Cardiac septum (tissue), 1 donor: ENCODE measurements around the gene LCORL. TPM values are rescaled to one million over a fixed set of nuclear protein-coding genes. Genes with fewer than 3 reads are reported as not detected.
"Not testable (repeated sequence)": the region's sequence is repeated elsewhere in the genome, so short reads cannot be mapped to it uniquely, and the experiment has no call there.

Experiments used
- DNase-seq: peaks from one replicate; pipeline ENCODE4 v3.0.0-alpha.2; 2020; ENCODE audit warnings: low spot score
- intact Hi-C: fragments of 100-400 bp; cut with DNase I; formaldehyde crosslinking; loops from one replicate; pipeline ENCODE4 v1.14.0; 2022
- long read RNA-seq: library from polyadenylated mRNA; unstranded; transcript quantifications from one replicate; pipeline ENCODE4 v2.0.0, GENCODE V29; 2021
- total RNA-seq: library from RNA; stranded (reverse); fragmentation: NEBNext Ultra II Directional; extraction: Animal tissue kit (Norgen Biotek cat#: 25700); gene quantifications from one replicate; pipeline ENCODE4 v1.2.1, GENCODE V29; 2021
- donor health status: DM: no; HTN: no; CAD: no.

LCORL gene
- total RNA-seq = 5.5 TPM
- long read RNA-seq, full-length matches to known transcripts = 3 of 8 reads
- long read RNA-seq, partial matches to known transcripts = 0 of 8 reads
- long read RNA-seq, other reads (novel, unspliced or antisense) = 5 of 8 reads

- intact Hi-C loops = loop anchor here (1.0 to 2.0 kb wide), 2 partner anchors 212 to 445 kb away; partner anchors contain the start of genes DCAF16, LAP3 and NCAPG
- peak; percentile 95 for DNase-seq
These were observed at the start of gene LCORL for GRCh38 chr4:18021720-18022571. Gene LCORL, minus strand, starts transcription at chr4:18021755. Its CDS starts 4 bp downstream, at chr4:18021751.

DNA sequence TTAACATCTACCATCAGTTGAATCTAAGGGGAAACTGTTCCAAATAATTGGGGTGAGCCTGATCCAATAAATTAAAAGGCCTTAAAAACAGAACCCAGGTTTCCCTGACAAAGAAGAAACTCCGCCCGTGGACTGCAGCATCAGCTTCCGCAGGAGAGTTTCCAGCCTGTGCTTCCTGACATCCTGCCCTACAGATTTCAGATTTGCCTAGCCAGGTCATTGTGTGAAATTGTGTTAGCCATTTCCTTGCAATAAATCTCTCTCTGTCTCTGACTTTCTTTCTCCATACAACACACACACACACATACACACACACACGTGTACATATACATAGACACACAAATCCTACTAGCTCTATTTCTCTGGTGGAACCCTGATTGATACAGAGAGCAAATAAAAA is 48.3 kb upstream of the LCORL start:
- intact Hi-C loops = loop anchor here (10.0 kb wide), 1 partner anchor 295 kb away; no protein-coding TSS in a partner anchor
- no peak for DNase-seq

DNA sequence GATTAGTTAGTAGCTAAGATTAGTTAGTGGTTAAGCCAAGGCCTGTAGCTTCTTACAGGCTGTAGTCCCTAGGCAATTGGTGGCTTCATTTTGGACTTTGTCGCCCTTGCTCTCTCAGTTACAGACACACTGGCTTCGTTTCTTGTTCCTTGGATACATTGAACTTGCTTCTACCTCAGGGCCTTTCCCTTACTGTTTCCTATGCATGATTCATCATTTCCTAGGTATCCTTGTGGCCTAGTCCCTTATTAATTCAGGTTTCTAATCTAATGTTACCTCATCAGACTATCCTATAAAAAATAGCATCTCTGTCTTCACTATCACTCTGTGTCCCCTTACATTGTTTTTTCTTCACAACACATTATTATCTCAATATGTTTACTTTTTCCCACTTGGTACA is 45.5 kb upstream of the LCORL start:
- intact Hi-C loops = no loop called here
- DNase-seq = no peak

- intact Hi-C loops = no loop called here
These were observed 41.5 kb upstream of the LCORL start for GRCh38 chr4:18063079-18063478.

DNA sequence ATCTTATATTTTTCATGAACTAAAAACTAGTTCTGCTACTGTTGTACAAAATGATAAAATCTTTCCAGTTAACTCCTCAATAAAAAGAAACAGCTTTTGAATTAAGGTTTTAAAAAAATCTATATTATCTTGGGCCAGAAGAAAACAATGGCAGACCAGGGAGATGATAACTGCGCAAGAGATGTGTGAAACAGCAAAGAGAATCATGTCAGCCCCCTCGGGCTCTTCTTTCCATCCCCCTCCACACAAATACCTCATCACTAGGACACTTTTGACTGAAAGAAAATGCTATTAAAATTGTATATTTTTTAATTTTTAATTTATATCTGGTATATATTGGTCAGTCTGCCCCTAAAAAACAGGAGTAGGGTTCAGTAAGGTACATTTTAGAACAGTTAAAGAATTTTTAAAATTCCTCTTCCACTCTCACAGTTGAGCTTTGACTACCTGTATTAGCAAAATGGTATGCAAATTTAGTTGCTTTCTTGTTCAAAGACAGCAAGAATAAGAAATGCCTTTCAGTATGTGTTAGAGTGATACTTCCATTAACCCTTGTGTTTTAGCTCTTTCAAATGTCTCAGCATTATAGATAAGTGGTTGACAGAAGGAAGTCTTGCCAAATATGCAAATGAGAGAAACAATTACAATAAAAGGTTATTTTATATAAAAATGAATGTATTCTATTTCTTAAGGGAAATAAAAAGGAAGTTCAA is 36.4 kb upstream of the LCORL start:
- intact Hi-C loops = no loop called here
- no peak for DNase-seq

More at GRCh38 chr4:18063079-18063478, 41.5 kb upstream of the LCORL start:
- DNase-seq = no peak

DNA sequence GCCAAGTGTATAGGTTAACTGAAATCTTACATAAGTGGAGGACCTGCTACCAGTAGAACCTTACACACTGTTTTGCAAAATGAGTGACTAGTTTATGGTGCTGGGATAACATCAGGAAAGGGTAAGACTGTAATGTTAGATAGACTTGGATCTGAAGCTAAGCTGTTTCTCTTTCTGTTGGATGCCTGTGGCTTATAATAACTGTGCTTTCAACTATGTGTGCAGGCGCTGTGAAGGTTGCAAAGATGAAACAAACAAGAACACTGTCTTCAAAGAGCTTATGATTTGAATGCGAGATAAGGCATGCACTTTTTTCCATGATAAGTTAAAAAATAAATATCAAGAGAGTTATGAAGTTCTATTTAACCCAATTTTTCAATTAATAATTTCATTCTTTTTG is 34.5 kb upstream of the LCORL start:
- no peak for DNase-seq
- intact Hi-C loops = no loop called here

- intact Hi-C loops = no loop called here
- no peak for DNase-seq
These were observed 30.6 kb upstream of the LCORL start for GRCh38 chr4:18052158-18052557.

DNA sequence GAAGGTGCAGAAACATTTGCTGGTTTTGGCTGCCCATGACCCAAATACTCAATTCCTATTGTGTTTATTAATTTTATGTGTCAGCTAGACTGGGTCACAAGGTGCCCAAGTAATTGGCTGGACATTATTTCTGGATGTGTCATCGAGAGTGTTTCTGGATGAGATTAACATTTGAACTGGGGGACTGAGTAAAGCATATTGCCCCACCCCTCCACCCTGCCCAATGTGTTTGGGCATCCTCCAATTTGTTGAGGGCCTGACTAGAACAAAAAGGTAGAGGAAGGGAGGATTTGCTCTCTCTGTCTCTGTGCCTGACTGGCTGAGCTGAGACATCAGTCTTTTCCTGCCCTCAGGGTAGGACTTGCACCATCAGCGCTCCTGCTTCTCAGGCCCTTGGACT is 29.7 kb upstream of the LCORL start:
- intact Hi-C loops = no loop called here
- DNase-seq = no peak

DNA sequence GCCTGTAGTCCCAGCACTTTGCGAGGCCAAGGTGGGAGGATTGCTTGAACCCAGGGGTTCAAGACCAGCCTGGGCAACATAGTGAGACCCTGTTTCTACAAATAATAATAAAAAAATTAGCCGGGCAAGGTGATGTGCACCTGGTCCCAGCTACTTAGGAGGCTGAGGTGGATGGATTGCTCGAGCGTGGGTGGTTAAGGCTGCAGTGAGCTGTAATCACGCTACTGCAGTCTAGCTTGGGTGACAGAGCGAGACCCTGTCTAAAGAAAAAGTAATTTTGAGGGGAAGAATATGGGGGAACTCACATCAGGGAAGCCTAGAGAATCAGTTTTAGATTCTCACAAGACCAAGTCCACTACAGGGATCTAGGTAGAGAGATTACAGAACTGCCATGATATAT is 28.9 kb upstream of the LCORL start:
- intact Hi-C loops = no loop called here
- DNase-seq = no peak

GRCh38 chr4:18049446-18049845 is 27.9 kb upstream of the LCORL start:
- intact Hi-C loops = no loop called here

GRCh38 chr4:18042754-18043153 is 21.2 kb upstream of the LCORL start:
- intact Hi-C loops = no loop called here
- no peak for DNase-seq

More at GRCh38 chr4:18049446-18049845, 27.9 kb upstream of the LCORL start:
- DNase-seq = no peak

DNA sequence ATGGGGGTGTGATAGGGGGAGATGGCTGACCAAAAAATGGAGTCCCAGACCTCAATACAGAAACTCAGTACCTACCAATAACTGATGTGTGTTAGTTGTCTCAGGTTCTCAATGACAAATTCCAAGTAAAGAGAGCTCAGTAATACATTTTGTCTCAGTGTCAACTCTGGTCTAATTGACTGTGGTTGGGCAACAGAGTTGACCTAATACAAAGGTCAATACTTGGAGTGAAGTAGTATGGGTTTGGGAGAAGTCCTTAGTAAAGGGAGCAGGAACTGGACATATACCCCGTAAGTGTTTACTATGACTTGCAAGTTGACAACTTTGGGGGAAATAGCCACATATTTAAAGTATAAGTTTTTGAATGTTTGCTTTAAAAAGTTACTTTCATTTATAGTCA is 20.5 kb upstream of the LCORL start:
- intact Hi-C loops = no loop called here
- no peak for DNase-seq

DNA sequence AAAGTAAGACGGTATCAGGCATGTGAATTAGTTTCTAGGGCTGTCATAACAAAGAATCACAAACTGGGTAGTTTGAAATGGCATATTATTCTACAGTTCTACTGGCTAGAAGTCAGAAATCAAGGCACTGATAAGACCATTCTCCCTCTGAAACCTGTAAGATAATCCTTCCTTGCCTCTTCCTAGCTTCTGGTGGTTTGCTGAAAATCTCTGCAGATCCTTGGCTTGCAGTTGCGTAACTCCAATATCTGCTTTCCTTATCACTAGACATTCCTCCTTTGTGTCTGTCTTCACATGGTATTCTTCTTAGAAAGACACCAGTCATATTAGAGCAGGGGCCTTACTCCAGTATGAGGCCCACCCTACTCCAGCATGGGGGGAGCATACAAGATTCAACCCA is 19.6 kb upstream of the LCORL start:
- intact Hi-C loops = no loop called here
- DNase-seq = no peak

DNA sequence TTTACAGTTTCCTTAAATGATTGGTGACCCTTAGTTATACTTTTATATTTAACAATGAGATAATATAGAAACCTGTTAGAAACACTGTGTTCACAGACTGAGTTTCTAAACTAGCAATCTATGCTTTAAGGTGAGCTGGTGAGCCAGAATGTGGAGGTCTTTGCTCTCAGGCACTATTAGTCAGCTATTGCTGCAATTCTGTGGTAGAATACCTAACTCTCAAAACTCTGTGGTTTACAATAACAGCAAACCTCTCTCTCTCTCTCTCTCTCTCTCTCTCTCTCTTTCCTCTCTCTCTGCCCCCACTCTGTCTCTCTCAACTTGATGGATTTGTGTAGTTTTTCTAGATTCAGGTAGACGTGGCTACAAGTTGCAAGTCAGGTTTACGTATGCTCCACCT is 17.6 kb upstream of the LCORL start:
- intact Hi-C loops = no loop called here
- DNase-seq = no peak

DNA sequence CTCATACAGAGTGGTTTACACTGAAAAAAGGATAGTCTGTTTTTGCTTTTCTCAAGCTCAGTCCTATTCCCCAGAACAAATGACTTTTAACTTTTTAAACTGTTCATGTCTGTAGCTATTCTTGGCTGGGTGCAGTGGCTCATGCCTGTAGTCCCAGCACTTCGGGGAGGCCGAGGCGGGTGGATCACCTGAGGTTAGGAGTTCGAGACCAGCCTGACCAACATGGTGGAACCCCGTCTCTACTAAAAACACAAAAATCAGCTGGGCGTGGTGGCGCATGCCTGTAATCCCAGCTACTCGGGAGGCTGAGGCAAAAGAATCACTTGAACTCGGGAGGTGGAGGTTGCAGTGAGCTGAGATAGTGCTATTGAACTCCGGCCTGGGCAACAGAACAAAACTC is 14.8 kb upstream of the LCORL start:
- intact Hi-C loops, DNase-seq: not testable (repeated sequence)

DNA sequence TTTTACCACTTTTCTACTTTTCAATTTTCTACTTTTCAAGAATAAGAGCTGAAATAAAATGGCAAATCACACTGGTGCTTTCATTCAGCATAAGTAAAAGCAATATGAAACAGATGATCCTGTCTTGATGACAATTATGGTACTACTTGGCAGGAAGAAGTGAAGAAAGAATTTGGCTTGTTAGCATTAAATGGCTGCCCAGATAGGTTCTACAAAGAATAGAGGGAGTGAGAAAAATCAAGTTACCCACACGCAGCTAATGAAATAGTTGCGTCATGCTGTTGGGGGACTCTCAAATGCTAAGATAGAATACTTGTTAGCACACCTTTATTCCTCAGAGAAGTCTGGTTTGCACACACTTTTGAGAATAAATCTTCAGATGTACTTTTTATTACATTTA is 12.5 kb upstream of the LCORL start:
- intact Hi-C loops = no loop called here
- DNase-seq = no peak

- DNase-seq = no peak
- intact Hi-C loops = no loop called here
These were observed 11.8 kb upstream of the LCORL start for GRCh38 chr4:18033111-18034085.

DNA sequence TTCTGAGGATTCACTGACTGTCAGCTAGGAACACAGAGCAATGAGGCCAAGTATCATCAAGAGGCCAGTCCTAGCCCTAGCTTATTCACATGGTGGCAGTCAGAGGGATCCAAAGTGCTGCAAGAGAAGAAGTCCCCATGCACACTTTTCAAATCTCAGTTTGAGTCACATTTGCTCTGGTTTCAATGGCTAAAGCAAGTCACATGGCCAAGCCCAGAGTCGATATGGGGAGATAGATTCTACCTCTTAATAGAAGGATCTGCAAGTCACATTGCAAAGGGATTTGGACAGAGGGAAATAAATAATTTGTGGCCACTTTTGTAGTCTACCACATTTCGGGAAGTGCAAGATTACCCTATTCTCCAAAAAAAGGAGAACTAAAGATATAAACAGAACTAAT is 3.7 kb upstream of the LCORL start:
- no peak for DNase-seq
- intact Hi-C loops = no loop called here

- intact Hi-C loops = loop anchor here (1.0 kb wide), 1 partner anchor 212 kb away; the partner anchor contains the start of genes DCAF16 and NCAPG
- DNase-seq = no peak
These were observed 1.1 kb upstream of the LCORL start for GRCh38 chr4:18022572-18023050.
